C1 segment of cervical spinal cord (tissue), 14 donors: Measurements from ENCODE around the gene ANKS1B.
"Not testable (repeated sequence)": the region's sequence is repeated elsewhere in the genome, so short reads cannot be mapped to it uniquely, and the experiment has no call there.

ENCODE experiments used
- DNase-seq, 14 donors: peaks; one replicate each; lab custom pipeline; 2025; lab: John Stamatoyannopoulos, UW

The ANKS1B gene

GRCh38 chr12:99984271-99985128 lies at the start of gene ANKS1B:
TSS of gene ANKS1B (minus strand) at chr12:99984936. CDS start at chr12:99984237, 699 bp downstream.
- DNase-seq, result peak in 7 of 14 donors; percentile 4 to 79 (median 25)

GRCh38 chr12:100031836-100032235 lies 47.1 kb upstream of the ANKS1B start:
- no peak for DNase-seq

- DNase-seq, result no peak
These were observed 42.9 kb upstream of the ANKS1B start for GRCh38 chr12:100027671-100028070.

GRCh38 chr12:100026241-100026640 lies 41.5 kb upstream of the ANKS1B start:
- no peak for DNase-seq

GRCh38 chr12:100024974-100025555 lies 40.3 kb upstream of the ANKS1B start:
- no peak for DNase-seq

GRCh38 chr12:100020370-100020769 lies 35.6 kb upstream of the ANKS1B start:
- DNase-seq, result no peak

GRCh38 chr12:100017056-100017455 lies 32.3 kb upstream of the ANKS1B start:
- DNase-seq, result no peak

- DNase-seq, result not testable (repeated sequence)
These were observed 31.6 kb upstream of the ANKS1B start for GRCh38 chr12:100016304-100016703.

- not testable (repeated sequence) for DNase-seq
These were observed 21.1 kb upstream of the ANKS1B start for GRCh38 chr12:100005846-100006245.

GRCh38 chr12:99997806-99998205 lies 13.1 kb upstream of the ANKS1B start:
- DNase-seq, result no peak

- no peak for DNase-seq
These were observed 11.4 kb upstream of the ANKS1B start for GRCh38 chr12:99996095-99996494.

- DNase-seq, result peak in 1 of 14 donors; percentile 18
These were observed 895 bp upstream of the ANKS1B start for GRCh38 chr12:99985631-99986030.

GRCh38 chr12:99985129-99985570 lies 414 bp upstream of the ANKS1B start:
- peak in 3 of 14 donors; percentile 1 to 79 (median 8) for DNase-seq

- DNase-seq, result peak in 5 of 14 donors; percentile 2 to 81 (median 12)
These were observed 1.1 kb downstream of the ANKS1B start for GRCh38 chr12:99983456-99984258.

- peak in 1 of 14 donors; percentile 45 for DNase-seq
These were observed 3.0 kb downstream of the ANKS1B start for GRCh38 chr12:99981639-99982190.

- peak in 1 of 14 donors; percentile 53 for DNase-seq
These were observed 5.3 kb downstream of the ANKS1B start for GRCh38 chr12:99979471-99979870.

GRCh38 chr12:99978152-99978551 lies 6.6 kb downstream of the ANKS1B start:
- peak in 1 of 14 donors; percentile 67 for DNase-seq

- DNase-seq, result peak in 1 of 14 donors; percentile 47
These were observed 7.2 kb downstream of the ANKS1B start for GRCh38 chr12:99977550-99977949.

GRCh38 chr12:99976762-99977161 lies 8.0 kb downstream of the ANKS1B start:
- DNase-seq, result no peak

GRCh38 chr12:99975321-99975720 lies 9.4 kb downstream of the ANKS1B start:
- DNase-seq, result no peak

- no peak for DNase-seq
These were observed 10.6 kb downstream of the ANKS1B start for GRCh38 chr12:99974146-99974545.

- no peak for DNase-seq
These were observed 18.3 kb downstream of the ANKS1B start for GRCh38 chr12:99966429-99966828.
